IPS DF 6.9 (cell line): Measurements from ENCODE around the gene FLNC.

Experiments
- DNase-seq: peaks from one replicate; pipeline ENCODE4 v3.0.0-alpha.2; 2013; ENCODE audit warnings: low read depth, low spot score
- H3K27ac ChIP-seq: one replicate; pipeline ENCODE4 v1.5.1; 2013; ENCODE audit warnings: low read length, control low read depth
- H3K27me3 ChIP-seq: 2 replicates; pipeline ENCODE4 v1.6.1; 2013; ENCODE audit warnings: mild to moderate bottlenecking, low read length; ENCODE audit not compliant: control insufficient read depth, insufficient read depth
- H3K36me3 ChIP-seq: 2 replicates; pipeline ENCODE4 v1.6.1; 2013; ENCODE audit warnings: low read length; ENCODE audit not compliant: control insufficient read depth, insufficient read depth
- H3K4me1 ChIP-seq: 2 replicates; pipeline ENCODE4 v1.6.1; 2013; ENCODE audit warnings: low read length; ENCODE audit not compliant: control insufficient read depth, insufficient read depth
- H3K4me3 ChIP-seq: 2 replicates; pipeline ENCODE4 v1.5.1; 2013; ENCODE audit warnings: mild to moderate bottlenecking, low read length
- H3K9me3 ChIP-seq: 2 replicates; pipeline ENCODE4 v1.6.1; 2013; ENCODE audit warnings: low read length, inconsistent platforms; ENCODE audit not compliant: control insufficient read depth, insufficient read depth
- WGBS: extraction: QIAGEN DNeasy Blood & Tissue Kit; methylation state at CpG from one replicate; pipeline ENCODE4 v1.1.7; 2013; ENCODE audit warnings: mixed read lengths, missing lambda C conversion rate; ENCODE audit not compliant: insufficient read length, insufficient coverage; 5-methylcytosine and 5-hydroxymethylcytosine counted together

FLNC gene

GRCh38 chr7:128873234-128873633 is 43.0 kb downstream of the FLNC start:
- Histone ChIP-seq H3K27ac (no peak overlapping the region), H3K27me3 (peaks cover 15% of the 10 kb centered on the region), H3K9me3 (no peaks in the 10 kb centered on the region), H3K4me1 (no peaks in the 10 kb centered on the region), H3K36me3 (no peaks in the 10 kb centered on the region), H3K4me3 (no peak overlapping the region)
- no CpG with 5 or more reads among the region's 9 CpGs for WGBS
- DNase-seq = no peak

GRCh38 chr7:128874140-128875031 is 44.2 kb downstream of the FLNC start:
- Histone ChIP-seq H3K36me3 (no peaks in the 10 kb centered on the region), H3K27ac (no peak overlapping the region), H3K9me3 (no peaks in the 10 kb centered on the region), H3K4me1 (no peaks in the 10 kb centered on the region), H3K27me3 (peaks cover 9% of the 10 kb centered on the region; the same call in 1 of the 2 replicates), H3K4me3 (no peak overlapping the region)
- DNase-seq = no peak
- no CpG with 5 or more reads among the region's 22 CpGs for WGBS

- DNase-seq = no peak
- Histone ChIP-seq H3K4me1 (peaks cover 6% of the 10 kb centered on the region; the same call in 1 of the 2 replicates), H3K4me3 (no peak overlapping the region), H3K36me3 (no peaks in the 10 kb centered on the region), H3K9me3 (no peaks in the 10 kb centered on the region), H3K27ac (no peak overlapping the region), H3K27me3 (peaks cover 2% of the 10 kb centered on the region; the same call in 1 of the 2 replicates)
- WGBS = no CpG with 5 or more reads among the region's 8 CpGs
These were observed 45.3 kb downstream of the FLNC start for GRCh38 chr7:128875523-128875948.

- no peak for DNase-seq
- Histone ChIP-seq H3K4me1 (peaks cover 6% of the 10 kb centered on the region; the same call in 1 of the 2 replicates), H3K4me3 (no peak overlapping the region), H3K9me3 (no peaks in the 10 kb centered on the region), H3K27ac (no peak overlapping the region), H3K36me3 (no peaks in the 10 kb centered on the region), H3K27me3 (no peaks in the 10 kb centered on the region)
- no CpG with 5 or more reads among the region's 3 CpGs for WGBS
These were observed 45.9 kb downstream of the FLNC start for GRCh38 chr7:128876127-128876526.

- Histone ChIP-seq H3K36me3 (no peaks in the 10 kb centered on the region), H3K9me3 (no peaks in the 10 kb centered on the region), H3K27ac (no peak overlapping the region), H3K4me3 (no peak overlapping the region), H3K27me3 (no peaks in the 10 kb centered on the region), H3K4me1 (peaks cover 6% of the 10 kb centered on the region; the same call in 1 of the 2 replicates)
- no CpG with 5 or more reads among the region's 5 CpGs for WGBS
- no peak for DNase-seq
These were observed 46.4 kb downstream of the FLNC start for GRCh38 chr7:128876586-128876977.

GRCh38 chr7:128876978-128877755 is 47.0 kb downstream of the FLNC start:
- Histone ChIP-seq H3K4me3 (no peak overlapping the region), H3K36me3 (no peaks in the 10 kb centered on the region), H3K27ac (no peak overlapping the region), H3K27me3 (no peaks in the 10 kb centered on the region), H3K9me3 (no peaks in the 10 kb centered on the region), H3K4me1 (peaks cover 6% of the 10 kb centered on the region; the same call in 1 of the 2 replicates)
- DNase-seq = no peak
- WGBS = no CpG with 5 or more reads among the region's 32 CpGs

- Histone ChIP-seq H3K27ac (no peak overlapping the region), H3K36me3 (no peaks in the 10 kb centered on the region), H3K4me1 (peaks cover 6% of the 10 kb centered on the region; the same call in 1 of the 2 replicates), H3K27me3 (no peaks in the 10 kb centered on the region), H3K4me3 (no peak overlapping the region), H3K9me3 (no peaks in the 10 kb centered on the region)
- WGBS = no CpG with 5 or more reads among the region's 4 CpGs
- no peak for DNase-seq
These were observed 47.5 kb downstream of the FLNC start for GRCh38 chr7:128877756-128878120.

GRCh38 chr7:128878226-128879105 is 48.3 kb downstream of the FLNC start:
- H3K4me3 ChIP-seq = no peak overlapping the region
- no peak for DNase-seq
- H3K36me3 ChIP-seq = no peaks in the 10 kb centered on the region
- no peaks in the 10 kb centered on the region for H3K9me3 ChIP-seq
- peaks cover 6% of the 10 kb centered on the region; the same call in 1 of the 2 replicates for H3K4me1 ChIP-seq
- H3K27me3 ChIP-seq = no peaks in the 10 kb centered on the region
- no peak overlapping the region for H3K27ac ChIP-seq
- WGBS = no CpG with 5 or more reads among the region's 14 CpGs

GRCh38 chr7:128879461-128879938 is 49.3 kb downstream of the FLNC start:
- WGBS = no CpG with 5 or more reads among the region's 19 CpGs
- Histone ChIP-seq H3K9me3 (no peaks in the 10 kb centered on the region), H3K4me3 (no peak overlapping the region), H3K27ac (no peak overlapping the region), H3K27me3 (no peaks in the 10 kb centered on the region), H3K36me3 (no peaks in the 10 kb centered on the region), H3K4me1 (peaks cover 6% of the 10 kb centered on the region; the same call in 1 of the 2 replicates)
- DNase-seq = no peak
